KOPT-K1 (cell line): Measurements from ENCODE around the gene GLP2R.

Experiments used
- H3K27ac ChIP-seq: fragments of 200-600 bp; sonication (generic); 2 replicates; pipeline ENCODE4 v1.5.1; 2016; ENCODE audit warnings: antibody characterized with exemption, mild to moderate bottlenecking, low read depth, low read length; ENCODE audit not compliant: poor library complexity, severe bottlenecking
- H3K36me3 ChIP-seq: fragments of 200-600 bp; sonication (generic); 2 replicates; pipeline ENCODE4 v1.5.1; 2017; ENCODE audit warnings: antibody characterized with exemption, mild to moderate bottlenecking, low read length, moderate library complexity; ENCODE audit not compliant: insufficient read depth
- H3K9me3 ChIP-seq: fragments of 200-600 bp; sonication (generic); 2 replicates; pipeline ENCODE4 v1.5.1; 2017; ENCODE audit warnings: antibody characterized with exemption, low read length, mild to moderate bottlenecking; ENCODE audit not compliant: insufficient read depth, poor library complexity, severe bottlenecking

Gene GLP2R

GRCh38 chr17:9926150-9926804, 100.6 kb downstream of the GLP2R start:
- H3K36me3 ChIP-seq, result peaks cover 51% of the 10 kb centered on the region
- H3K27ac ChIP-seq, result no peak overlapping the region
- no peaks in the 10 kb centered on the region for H3K9me3 ChIP-seq

- H3K36me3 ChIP-seq, result peaks cover 54% of the 10 kb centered on the region
- no peaks in the 10 kb centered on the region for H3K9me3 ChIP-seq
- no peak overlapping the region for H3K27ac ChIP-seq
These were observed 103.0 kb downstream of the GLP2R start for GRCh38 chr17:9928601-9929333.

GRCh38 chr17:9929871-9930270, 104.1 kb downstream of the GLP2R start:
- Histone ChIP-seq H3K36me3 (peaks cover 57% of the 10 kb centered on the region), H3K9me3 (no peaks in the 10 kb centered on the region)

DNA sequence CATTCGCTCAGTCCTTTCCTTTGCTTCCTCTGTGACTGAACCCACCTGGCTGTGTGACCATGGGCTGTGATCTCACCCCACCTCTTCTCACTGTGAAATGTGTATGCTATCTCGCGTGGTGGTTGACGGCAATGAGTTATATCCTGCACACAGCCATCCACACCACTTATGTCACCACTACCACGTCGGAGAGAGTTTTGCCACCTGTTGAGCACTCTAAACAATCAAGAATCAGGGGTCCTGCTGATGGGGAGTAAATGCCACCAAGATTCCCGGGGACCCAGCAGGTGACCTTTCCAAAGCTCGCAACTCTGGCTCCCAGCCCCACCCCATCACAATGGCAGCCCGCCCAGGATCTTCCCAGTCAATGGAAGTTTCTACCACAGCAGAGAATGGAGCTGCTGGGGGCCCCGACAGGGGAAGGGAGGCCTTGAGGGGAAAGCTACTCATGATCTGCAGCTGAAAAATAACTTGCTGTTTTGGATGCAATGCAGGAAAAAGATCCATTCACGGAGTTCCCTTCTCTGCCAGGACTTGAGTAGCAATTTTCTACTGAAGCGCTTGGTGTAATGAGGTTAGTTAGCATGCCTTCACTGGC, 105.5 kb downstream of the GLP2R start:
- no peak overlapping the region for H3K27ac ChIP-seq

More at GRCh38 chr17:9929871-9930270, 104.1 kb downstream of the GLP2R start:
- H3K27ac ChIP-seq, result no peak overlapping the region

GRCh38 chr17:9932491-9932890, 106.8 kb downstream of the GLP2R start:
- Histone ChIP-seq H3K36me3 (peaks cover 48% of the 10 kb centered on the region), H3K9me3 (no peaks in the 10 kb centered on the region), H3K27ac (no peak overlapping the region)

More for the DNA sequence above, 105.5 kb downstream of the GLP2R start:
- peaks cover 44% of the 10 kb centered on the region for H3K36me3 ChIP-seq
- no peaks in the 10 kb centered on the region for H3K9me3 ChIP-seq

GRCh38 chr17:9934331-9934730, 108.6 kb downstream of the GLP2R start:
- Histone ChIP-seq H3K36me3 (peaks cover 66% of the 10 kb centered on the region), H3K27ac (no peak overlapping the region), H3K9me3 (peaks cover 7% of the 10 kb centered on the region)

GRCh38 chr17:9935408-9935807, 109.7 kb downstream of the GLP2R start:
- Histone ChIP-seq H3K9me3 (peaks cover 7% of the 10 kb centered on the region), H3K27ac (no peak overlapping the region), H3K36me3 (peaks cover 72% of the 10 kb centered on the region)

- no peak overlapping the region for H3K27ac ChIP-seq
- peaks cover 73% of the 10 kb centered on the region for H3K36me3 ChIP-seq
- H3K9me3 ChIP-seq, result peaks cover 7% of the 10 kb centered on the region
These were observed 110.4 kb downstream of the GLP2R start for GRCh38 chr17:9936095-9936494.

- H3K36me3 ChIP-seq, result peaks cover 71% of the 10 kb centered on the region
- peaks cover 7% of the 10 kb centered on the region for H3K9me3 ChIP-seq
- H3K27ac ChIP-seq, result no peak overlapping the region
These were observed 111.6 kb downstream of the GLP2R start for GRCh38 chr17:9937241-9937761.

DNA sequence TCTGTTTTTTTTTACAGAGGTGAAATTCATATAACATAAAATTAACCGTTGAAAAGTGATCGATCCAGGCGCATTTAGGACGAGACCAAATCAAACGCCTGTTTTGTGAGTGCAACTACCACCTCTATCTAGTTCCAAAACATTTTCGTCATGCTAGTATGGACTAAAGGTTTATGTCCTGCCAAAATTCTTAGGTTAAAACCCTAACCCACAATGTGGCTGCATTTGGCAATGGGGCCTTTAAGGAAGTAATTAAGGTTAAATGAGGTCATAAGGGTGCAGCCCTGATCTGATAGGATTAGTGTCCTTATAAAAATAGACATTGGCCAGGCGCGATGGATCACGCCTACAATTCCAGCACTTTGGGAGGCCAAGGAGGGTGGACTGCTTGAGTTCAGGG, 112.2 kb downstream of the GLP2R start:
- H3K36me3 ChIP-seq, result peaks cover 71% of the 10 kb centered on the region
- no peak overlapping the region for H3K27ac ChIP-seq
- H3K9me3 ChIP-seq, result peaks cover 7% of the 10 kb centered on the region

GRCh38 chr17:9938764-9939163, 113.0 kb downstream of the GLP2R start:
- peaks cover 7% of the 10 kb centered on the region for H3K9me3 ChIP-seq
- peaks cover 77% of the 10 kb centered on the region for H3K36me3 ChIP-seq
- no peak overlapping the region for H3K27ac ChIP-seq

DNA sequence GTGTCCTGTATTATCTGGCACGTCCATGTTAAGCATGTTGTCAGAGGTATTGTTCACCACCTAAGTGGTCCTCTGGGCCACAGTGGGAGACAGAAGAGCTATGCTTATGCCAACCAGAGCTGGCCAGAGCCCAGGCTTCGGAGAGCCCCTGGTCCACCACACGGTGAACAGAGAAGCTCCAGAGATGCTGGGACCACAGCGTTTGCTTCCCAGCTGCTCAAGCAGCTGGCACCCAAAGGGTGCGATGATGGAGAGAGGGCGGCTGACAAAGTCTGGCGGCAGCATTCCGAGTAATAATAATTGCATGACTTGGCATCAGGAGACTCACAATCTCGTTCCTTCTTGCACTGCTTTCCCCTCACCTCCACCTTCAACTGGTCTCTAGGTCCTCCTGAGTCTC, 115.1 kb downstream of the GLP2R start:
- peaks cover 84% of the 10 kb centered on the region for H3K36me3 ChIP-seq
- peaks cover 7% of the 10 kb centered on the region for H3K9me3 ChIP-seq
- H3K27ac ChIP-seq, result no peak overlapping the region

DNA sequence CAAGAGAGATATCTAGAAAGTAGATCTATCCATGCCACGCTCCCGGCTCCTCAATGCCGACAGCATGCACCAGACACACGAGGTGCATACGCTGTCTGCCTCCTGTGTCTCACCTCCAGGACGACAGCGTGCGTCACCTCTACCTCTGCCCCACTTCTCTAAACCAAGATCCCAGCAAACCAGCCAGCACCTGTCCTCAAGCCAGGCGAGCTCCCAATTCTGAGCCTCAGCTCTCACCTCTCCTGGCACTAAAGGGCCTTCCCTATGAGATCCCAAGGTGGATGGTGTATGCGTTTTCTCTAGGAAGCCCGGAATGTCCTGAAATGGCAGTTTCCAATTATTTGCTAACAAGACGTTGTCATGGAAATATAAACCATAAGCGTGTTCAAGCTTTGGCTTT, 115.6 kb downstream of the GLP2R start:
- peaks cover 7% of the 10 kb centered on the region for H3K9me3 ChIP-seq
- no peak overlapping the region for H3K27ac ChIP-seq
- H3K36me3 ChIP-seq, result peaks cover 89% of the 10 kb centered on the region
